GM11168 (cell line): ENCODE results near the gene TMEM187.

Source experiments
- in situ Hi-C: fragments of 300-500 bp; cut with MboI; formaldehyde crosslinking; loops from one replicate; pipeline ENCODE4 v1.12.0; 2022; ENCODE audit warnings: low sequenced_read_pairs; ENCODE audit not compliant: unreplicated experiment

TMEM187 gene

DNA sequence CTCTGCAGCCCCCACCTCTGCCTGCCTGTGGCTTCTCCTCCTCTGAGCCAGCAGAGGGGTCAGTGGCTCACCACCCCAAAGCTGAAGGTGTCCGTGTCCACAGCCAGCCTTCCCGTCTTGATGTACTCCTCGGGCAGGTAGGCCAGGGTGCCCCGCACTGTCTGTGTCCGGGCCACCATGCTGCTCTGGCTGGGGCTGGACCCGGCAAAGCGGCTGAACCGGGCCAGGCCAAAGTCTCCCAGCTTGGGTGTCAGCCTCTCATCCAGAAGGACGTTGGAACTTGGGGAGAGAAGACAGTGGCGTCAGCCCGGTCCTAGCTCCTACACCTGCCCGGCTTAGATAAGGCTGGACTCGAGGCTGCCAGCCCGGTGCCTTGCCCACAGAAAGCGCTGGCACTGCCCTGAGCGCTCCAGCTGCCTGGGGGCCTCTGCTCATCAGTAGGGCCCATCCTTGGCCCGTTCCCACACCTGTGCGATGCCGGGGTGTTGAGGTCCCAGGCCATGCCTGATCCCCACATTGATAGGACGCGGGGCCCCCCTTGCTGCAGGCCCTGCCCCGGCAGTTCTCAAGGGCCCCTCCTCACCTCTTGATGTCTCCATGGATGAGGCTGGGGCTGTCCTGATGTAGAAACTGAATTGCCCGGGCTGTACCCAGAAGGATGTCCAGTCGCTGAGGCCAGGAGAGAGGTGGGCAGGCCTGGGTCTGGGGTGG lies 44.0 kb downstream of the TMEM187 start:
- in situ Hi-C loops, result no loop called here

DNA sequence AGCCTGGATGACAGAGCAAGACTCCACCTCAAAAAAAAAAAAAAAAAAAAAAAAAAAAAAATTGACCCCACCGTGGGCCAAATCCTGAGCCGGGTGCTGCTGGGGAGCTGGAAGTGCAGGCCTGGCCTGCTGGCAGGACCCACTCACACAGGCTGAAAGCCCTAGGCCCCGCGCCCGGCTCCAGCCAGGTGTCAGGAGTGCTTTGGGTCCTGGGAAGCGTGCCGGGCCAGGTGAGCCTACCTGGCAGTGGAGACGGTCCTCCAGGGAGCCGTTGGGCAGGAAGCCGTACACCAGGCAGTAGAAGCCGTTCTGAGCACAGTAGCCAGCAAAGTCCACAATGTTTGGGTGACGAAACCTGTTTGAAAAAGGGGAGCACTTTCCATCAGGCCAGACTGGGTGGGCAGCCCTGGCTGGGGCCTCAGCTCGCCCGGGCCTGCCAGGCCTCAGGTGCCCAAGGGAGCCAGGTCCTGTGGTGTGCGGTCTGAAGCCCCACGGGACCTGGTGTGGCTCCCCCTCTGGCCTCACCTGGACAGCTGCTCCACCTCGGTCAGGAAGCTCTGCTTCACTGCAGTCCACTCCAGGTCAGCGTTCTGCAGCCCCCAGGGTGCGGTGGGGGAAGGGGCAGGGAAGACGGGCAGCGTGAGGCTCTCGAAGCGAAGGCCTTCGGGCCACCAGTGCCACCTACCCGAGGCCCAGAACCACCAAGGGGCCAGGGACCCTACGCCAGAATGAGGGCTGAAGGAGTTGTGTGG lies 45.4 kb downstream of the TMEM187 start:
- in situ Hi-C loops, result no loop called here

DNA sequence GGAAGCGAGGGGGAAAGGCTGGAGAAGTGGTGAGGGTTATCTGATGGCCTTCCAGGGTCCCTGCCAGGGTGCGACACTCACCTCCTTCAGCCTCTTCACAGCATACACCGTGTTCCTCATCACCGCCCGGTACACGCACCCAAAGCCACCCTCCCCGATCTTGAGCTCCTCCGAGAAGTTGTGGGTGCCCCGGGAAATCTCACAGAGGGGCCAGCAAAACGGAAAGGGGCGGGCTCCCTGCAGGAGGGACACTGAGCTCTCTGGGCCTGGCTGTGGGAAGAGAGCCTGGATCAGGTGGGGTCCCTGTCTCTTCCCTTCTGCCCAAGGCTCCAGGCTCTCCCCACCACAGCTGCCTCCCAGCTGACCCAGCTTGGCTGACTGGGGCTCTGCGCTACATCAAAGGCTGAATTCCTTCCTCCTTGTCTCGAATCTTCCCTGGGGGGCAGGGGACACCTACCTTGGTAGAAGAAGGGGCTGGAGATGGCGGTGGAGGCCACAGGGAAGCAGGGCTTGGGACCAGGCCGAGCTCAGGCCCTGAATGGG lies 46.0 kb downstream of the TMEM187 start:
- in situ Hi-C loops, result no loop called here

DNA sequence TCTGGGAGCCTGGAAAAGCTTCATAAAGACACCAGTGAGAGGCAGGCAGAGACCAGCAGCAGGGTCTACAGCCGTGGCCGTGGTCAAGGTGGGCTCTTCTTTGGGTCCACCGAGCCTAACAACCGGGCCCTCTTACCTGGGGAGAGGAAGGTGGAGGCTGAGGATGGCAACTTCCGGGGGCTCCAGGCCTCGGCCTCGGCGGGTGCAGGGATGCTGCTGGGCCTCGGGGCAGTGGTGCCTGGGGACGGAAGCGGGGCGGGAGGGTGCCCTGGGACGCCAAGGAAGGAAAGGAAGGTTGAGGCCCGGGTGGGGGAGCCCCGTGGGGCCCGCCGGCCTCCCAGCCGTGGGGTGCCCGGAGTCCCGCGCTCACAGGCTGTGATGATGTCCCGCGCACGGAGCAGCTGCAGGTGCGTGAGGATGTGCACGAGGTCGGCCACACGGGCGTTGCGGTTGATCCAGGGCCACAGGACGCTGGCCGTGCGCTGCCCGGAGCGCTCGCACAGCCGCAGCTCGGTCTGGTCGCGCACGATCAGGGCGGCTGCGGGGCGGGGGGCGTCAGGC lies 46.6 kb downstream of the TMEM187 start:
- in situ Hi-C loops, result no loop called here

DNA sequence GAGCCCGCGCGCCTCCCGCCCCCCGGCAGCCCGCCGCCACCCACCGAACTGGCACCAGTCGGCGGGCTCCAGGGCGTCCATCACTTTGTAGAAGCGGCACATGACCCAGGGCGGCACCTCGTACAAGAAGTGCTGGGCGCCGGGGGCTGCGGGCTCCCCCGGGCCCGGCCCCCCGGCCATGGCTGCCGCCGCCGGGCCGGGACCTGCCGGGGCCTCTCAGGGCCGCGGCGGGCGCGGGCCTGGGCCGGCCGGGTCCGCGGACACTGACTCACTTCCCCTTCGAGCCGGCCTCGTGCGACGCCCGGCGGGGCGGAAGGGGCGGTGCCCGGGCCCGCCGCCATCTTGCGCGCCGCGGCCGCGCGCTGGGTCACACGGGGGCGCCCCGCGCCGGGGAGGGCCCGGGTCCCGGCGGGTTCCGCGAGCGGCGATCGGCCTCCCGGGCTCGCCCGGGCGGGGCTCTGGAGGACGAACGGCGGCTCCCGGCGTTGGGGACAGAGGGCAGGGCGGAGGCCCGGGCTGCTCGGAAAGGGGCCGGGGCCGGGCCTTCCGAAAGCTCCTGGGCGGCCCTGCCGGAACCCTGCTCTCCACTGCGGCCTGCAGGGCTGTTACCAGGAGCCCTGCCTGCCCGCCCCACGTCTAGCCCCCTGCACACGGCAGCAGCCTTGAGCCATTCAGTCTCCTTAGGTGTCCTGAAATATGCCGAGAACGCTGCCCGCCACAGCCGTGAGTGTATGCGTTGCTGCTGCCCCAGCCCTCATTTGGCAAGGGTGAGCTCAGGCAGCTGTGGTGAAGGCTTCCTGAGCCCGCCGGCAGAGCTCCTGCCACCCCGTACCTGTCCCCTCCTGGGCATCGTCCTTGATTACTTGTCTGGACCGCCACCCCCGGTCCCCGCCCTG lies 47.3 kb downstream of the TMEM187 start, which contains the start of gene IRAK1:
Gene IRAK1, minus strand, starts transcription at position 270 of the 896 bp plus-strand sequence. Its CDS starts 90 bp downstream, at position 180.
- in situ Hi-C loops, result no loop called here

DNA sequence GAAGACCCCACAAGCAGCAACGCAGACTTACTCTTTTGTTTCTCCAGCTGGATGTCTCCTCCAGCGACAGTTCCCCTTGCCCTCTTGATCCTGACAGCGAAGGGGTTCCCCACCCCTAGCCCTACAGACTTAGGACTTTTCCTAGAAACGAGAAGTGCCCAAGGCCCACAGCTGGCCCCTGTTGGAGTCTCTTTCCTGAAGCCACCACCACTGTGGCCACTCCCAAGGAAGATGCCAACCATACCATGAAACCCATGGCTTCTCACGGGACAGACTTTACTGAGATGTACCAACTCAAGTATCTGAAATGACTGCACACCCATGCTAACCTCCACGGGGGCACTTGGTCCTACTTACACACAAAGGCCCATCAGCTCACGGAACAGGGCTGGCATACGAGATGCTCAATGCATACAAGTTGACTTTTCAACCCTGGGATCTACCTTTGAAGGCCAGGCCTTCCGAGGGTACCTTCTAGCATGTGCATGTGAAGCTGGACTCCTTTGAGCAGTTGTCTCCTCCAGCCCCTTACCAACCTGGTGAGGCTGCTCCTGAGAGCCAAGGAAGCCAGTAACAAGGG lies 48.1 kb downstream of the TMEM187 start:
- in situ Hi-C loops, result no loop called here

DNA sequence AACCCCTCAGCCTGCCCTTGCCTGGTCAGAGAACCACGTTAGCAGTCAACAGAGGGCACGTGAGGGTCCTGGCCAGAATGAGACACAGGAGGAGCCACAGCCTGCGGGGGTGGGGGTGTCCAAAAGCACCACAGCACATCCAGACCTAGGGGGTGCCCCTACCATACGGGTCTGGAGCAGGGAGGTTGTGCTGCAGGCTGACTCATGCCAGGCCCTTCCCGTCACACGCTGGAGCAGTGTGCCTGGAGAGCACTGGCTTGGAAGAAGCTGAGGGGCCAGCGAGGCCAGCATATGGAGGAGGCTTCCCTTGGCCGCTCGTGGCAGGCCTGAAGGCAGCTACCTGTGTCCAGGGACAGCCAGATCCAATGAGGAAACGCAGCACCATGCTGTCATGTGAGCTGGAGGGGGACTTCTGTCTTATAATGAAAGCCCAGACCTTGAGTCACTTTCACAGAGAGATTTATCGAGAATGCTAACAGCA lies 48.6 kb downstream of the TMEM187 start:
- in situ Hi-C loops, result no loop called here

DNA sequence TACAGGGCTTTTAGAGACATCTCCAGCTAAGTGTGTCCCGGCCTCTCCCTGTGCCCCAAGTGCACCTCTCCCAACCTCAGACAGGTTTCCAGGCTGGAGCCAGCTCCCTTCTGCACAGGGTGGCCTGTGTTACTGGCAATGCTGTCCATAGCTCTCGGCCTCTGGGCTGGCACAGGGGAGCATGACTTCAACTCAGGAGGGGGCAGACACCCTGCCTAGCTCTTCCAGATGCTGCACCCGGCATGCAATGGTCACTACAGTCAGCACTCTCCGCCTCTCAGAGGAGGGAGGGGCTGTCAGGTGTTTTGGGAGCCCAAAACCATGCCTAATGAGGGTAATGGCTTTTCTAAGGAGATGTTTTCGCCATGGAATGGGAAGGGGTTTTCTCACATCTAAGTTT lies 49.6 kb downstream of the TMEM187 start:
- in situ Hi-C loops, result no loop called here

DNA sequence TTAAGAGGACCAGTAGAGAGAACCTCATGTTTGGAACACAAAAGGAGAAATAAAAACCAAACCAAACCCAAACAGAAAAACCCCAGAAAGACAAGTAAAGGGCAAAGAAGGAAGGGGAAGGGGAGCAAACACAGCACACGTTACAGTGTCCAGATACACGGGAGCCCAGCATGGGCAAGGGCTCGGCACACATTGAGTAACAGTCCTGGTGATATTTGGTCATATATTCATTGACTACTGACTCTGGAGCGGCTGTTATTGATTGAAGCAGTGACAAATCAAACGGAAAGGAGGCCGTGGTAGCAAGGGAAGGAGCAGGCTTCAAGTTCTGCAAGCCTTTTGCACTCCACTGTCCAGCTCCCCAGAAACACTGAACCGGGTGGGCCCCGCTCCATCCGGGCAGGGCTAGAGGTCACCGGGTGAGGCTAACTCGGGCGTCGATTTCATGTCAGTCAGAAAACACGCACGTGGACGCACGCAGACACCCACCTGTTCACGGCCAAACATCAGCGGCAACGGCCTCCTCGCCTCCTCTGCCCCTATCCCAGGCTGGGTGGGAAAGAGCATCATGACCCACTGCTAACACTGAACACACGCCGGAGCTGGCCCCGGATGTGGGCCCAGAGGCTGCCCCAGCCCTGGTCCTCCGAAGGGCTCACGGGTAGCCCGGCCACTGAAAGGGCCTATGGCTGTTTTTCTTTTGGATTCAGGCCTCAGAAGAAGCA lies 50.9 kb downstream of the TMEM187 start:
- in situ Hi-C loops, result no loop called here

DNA sequence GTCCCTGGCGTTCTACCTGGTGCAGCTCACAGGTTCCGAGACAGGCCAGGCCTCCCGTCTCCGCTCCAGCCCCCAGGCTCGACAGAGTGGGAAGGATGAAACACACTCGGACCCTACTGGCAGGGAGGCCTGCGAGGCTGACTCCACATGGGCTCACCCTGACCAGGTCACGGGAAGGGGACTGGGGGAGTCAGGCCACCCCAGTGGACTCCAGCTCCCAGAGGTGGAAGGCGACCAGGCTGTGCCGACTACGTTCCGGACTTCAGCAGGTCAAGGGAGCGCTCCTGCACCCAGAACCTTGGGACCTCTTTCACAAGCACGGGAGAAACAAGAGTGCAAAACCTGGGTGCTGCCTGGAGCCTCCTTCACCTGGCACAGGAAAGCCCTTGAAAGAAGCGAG lies 51.7 kb downstream of the TMEM187 start:
- in situ Hi-C loops, result no loop called here

DNA sequence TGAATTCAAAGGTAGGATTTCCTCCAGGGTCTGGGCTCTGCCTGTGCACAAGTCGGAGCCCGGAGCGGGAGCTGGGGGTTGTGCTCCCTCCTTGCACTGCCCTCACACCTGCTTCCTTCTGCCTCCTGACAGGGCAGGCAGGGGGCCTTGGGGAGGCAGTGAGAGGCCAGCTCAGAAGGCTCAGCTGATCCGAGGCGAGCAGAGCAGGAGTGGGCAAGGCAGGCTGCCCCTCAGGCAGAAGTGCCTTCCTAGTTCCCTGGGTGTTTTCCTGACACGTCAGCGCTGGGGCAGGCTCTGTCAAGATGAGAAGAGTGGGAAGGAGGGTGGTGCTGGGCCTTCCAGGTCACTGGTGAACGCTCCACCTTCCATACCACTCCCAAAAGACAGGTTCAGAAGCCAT lies 52.7 kb downstream of the TMEM187 start:
- in situ Hi-C loops, result no loop called here

DNA sequence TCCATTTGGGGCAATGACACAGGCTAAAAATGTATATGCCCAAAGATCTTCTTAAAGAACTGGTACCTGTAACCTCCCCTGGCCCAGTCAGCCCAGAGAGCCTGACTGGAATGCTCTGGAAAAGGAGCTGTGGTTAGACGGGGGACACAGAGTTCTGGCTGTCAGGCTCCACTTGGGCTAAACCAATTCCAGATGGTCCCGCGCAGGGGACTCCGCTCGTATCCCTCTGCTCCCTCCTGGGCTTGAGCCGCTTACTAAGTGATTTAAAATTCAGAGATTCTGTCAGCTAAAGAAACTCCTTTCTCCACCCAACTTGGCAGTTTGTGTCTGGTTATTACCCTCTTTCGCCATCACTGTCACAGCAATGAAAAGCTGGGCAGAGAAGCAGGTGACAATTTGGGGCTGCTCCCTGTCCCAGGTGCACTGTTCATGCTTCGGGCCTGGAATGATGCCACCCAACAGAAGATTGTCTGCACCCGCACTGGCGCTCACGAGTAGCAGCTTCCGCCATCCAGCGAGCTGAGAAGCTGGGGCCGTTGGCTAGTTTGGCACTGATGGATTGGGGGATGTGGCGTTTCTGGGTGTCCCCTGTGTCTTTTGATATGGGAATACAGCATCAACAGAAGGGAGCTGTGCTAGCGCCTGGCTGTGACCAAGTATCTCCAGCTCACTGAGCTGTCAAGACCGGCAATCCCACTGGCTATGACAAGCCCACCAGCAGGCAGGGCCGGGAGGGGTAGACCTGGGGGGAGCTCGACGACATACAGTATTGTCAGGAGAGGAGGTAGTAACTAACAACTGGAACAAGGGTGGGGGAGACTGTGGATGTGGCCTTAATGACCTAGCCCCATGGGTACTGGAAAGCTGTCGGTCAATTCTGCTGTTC lies 53.8 kb downstream of the TMEM187 start:
- in situ Hi-C loops, result no loop called here

DNA sequence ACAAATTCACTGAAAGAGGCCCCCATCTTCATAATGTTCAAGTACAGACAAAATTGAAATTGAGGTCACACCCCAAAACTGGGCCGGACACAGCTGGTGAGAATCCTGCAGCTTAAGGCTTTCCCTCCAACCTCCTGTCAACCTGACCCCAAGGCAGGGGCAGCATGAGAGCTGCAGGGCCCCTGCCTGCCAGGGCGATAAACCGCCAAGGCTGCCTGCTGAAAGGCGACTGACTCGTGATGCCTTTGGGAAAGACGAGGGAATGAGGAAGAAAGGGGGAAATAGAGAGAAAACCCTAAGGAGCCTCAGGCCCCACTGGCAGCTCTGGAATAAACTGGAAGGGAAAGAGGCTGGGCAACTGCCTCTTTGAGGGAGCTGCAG lies 54.5 kb downstream of the TMEM187 start:
- in situ Hi-C loops, result no loop called here

DNA sequence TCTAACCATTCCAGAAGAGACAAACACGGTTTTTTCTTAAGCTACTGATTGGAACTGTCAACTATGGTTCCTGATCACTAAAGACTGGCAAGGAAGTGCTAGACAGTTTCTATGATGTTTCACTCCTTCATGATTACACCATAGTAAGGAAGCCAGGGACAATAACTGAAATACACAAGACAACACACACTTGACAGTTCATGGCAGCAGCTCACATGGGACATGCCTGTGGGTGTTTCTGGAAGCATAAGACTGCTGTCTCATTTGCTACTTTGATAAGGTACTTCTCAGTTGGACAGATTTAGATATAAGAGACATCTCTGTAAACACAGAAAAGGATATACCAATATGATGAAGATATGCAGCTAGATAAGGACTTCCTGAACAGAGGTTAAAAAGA lies 55.4 kb downstream of the TMEM187 start:
- in situ Hi-C loops, result no loop called here

DNA sequence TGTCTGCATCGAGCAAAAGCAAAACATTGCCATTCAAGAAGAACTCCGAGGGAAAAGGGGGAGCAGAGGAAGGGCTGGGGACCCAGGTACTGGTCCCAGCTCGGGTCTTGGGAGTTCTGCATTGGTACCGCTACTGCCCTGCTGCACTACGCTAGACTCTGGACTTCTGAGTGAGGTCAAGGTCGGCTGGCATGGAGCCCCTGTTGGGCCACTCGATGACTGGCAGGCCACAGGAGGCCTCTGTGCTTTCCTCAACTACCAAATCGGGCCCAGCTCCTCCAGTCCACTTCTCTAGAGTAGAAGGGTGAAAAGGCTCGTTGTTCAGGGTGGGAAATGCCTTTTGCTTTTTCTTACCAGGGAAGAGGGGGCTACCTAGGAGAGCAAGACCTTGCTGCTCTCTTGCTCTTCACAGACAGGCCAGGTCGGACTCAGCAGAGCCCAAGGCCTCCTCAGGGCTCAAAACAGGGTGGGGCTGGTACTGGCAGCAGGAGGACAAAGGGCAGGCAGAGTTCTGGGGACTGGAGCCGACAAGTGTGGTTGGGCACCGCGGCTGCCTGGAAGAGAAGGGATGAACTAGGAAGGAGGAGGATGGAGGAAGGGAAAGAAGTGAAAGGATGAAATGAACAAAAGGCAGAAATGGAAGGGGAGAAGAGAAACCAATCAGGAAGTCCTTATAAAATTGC lies 56.1 kb downstream of the TMEM187 start:
- in situ Hi-C loops, result no loop called here

DNA sequence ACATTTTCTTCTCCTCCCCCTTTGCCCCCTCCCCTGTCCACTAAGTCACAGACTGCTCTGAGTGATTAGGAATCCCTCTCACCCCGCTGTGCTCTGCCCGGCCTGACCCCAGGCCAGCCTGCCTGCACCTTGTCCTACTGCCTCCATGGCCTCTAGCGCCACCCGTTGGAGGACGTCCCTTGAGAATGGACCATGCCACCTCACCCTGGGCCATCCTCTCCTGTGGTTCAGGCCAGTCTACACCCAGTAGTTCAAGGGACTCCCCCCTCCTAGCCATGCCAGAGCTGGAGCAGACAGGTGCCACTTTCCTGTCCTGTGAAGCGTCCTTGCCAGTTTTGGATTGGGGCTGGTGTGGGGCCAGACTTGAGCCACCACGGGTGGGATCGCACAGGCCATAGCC lies 56.9 kb downstream of the TMEM187 start:
- in situ Hi-C loops, result no loop called here

DNA sequence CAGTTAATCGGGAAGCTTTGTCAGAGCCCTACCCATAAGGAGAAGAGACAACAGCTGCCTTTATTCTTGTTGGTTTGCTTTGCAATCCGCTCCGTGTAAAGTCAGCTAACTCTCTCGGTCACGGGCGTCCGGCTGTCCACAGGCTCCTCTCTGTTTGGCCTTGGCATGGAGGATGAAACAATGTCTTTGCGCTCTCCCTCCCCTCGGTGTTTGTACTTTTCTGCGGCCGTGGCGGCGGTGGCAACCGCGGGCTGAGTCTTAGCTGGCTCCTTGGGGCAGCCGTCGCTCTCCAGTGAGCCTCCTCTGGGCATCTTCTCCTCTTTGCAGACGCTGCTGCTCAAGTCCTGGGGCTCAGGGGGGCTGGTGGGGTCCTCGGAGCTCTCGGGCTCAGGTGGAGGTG lies 57.7 kb downstream of the TMEM187 start:
- in situ Hi-C loops, result loop anchor here (10.0 kb wide), 1 partner anchor 55 kb away; no protein-coding TSS in a partner anchor
